SU-DHL-6 (cell line): Measurements from ENCODE around the gene PXDC1.

Source experiments
- EZH2phosphoT487 ChIP-seq: fragments of 200-600 bp; sonication (generic), shearing (Covaris generic); conservative IDR thresholded peaks from 2 replicates; pipeline ENCODE4 v1.6.1; 2018; ENCODE audit warnings: mild to moderate bottlenecking, antibody characterized with exemption, low read length, moderate library complexity, mixed read lengths
- TF ChIP-seq, protein P1 (sequence below): fragments of 200-600 bp; sonication (generic); IDR thresholded peaks from one replicate; pipeline ENCODE4 v1.5.1; 2017; ENCODE audit warnings: antibody characterized with exemption, mild to moderate bottlenecking, low read length, moderate library complexity; ENCODE audit not compliant: insufficient read depth, poor library complexity, severe bottlenecking

DNA sequence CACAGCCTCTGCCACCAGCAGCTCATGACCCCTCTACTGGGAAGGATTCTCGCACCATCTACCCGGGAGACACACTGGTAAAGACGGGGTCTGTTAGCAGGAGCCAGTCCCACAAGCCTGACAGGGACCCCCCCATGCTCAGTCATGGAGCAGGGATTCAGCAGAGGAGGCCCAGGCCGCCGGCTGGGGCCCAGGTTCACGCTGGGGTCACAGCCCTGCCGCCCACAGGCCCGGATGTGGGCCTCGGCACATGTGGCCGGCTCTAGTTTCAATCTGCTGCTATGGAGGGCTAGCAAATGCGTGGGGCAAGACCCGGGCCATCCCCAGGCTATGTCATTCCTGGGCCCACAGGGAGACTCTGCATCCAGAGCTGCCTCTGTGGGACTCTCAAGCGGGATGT is 25.1 kb downstream of the PXDC1 start:
- TF ChIP-seq, protein P1, sequence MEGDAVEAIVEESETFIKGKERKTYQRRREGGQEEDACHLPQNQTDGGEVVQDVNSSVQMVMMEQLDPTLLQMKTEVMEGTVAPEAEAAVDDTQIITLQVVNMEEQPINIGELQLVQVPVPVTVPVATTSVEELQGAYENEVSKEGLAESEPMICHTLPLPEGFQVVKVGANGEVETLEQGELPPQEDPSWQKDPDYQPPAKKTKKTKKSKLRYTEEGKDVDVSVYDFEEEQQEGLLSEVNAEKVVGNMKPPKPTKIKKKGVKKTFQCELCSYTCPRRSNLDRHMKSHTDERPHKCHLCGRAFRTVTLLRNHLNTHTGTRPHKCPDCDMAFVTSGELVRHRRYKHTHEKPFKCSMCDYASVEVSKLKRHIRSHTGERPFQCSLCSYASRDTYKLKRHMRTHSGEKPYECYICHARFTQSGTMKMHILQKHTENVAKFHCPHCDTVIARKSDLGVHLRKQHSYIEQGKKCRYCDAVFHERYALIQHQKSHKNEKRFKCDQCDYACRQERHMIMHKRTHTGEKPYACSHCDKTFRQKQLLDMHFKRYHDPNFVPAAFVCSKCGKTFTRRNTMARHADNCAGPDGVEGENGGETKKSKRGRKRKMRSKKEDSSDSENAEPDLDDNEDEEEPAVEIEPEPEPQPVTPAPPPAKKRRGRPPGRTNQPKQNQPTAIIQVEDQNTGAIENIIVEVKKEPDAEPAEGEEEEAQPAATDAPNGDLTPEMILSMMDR: no peak
- no peak for TF ChIP-seq EZH2phosphoT487
